H9 (cell line): ENCODE data around the gene ATP8B4. TPM values are rescaled to one million over a fixed set of nuclear protein-coding genes. Genes with fewer than 3 reads are reported as not detected.

Source experiments
- DNase-seq: peaks from one replicate; pipeline ENCODE4 v3.0.0-alpha.2; 2017
- H2AFZ ChIP-seq: one replicate; pipeline ENCODE4 v1.6.1; 2013; ENCODE audit warnings: mild to moderate bottlenecking, low read length, control low read depth, moderate library complexity
- H2AK5ac ChIP-seq: 2 replicates; pipeline ENCODE4 v1.6.1; 2013; ENCODE audit warnings: low read length, control low read depth, mixed read lengths; ENCODE audit not compliant: insufficient read length
- H2BK120ac ChIP-seq: one replicate; pipeline ENCODE4 v1.6.1; 2013; ENCODE audit warnings: low read depth, mild to moderate bottlenecking, low read length, control low read depth, inconsistent platforms; ENCODE audit not compliant: poor library complexity, severe bottlenecking
- H2BK12ac ChIP-seq: 2 replicates; pipeline ENCODE4 v1.6.1; 2013; ENCODE audit warnings: low read length, control low read depth, mixed read lengths, low read depth; ENCODE audit not compliant: insufficient read length
- H2BK15ac ChIP-seq: 2 replicates; pipeline ENCODE4 v1.6.1; 2013; ENCODE audit warnings: low read depth, low read length, control low read depth
- H2BK20ac ChIP-seq: one replicate; pipeline ENCODE4 v1.6.1; 2013; ENCODE audit warnings: low read depth, mild to moderate bottlenecking, low read length, control low read depth, inconsistent platforms; ENCODE audit not compliant: poor library complexity, severe bottlenecking
- H2BK5ac ChIP-seq: 2 replicates; pipeline ENCODE4 v1.6.1; 2013; ENCODE audit warnings: low read length, control low read depth, mixed read lengths; ENCODE audit not compliant: insufficient read length
- H3K14ac ChIP-seq: 2 replicates; pipeline ENCODE4 v1.6.1; 2013; ENCODE audit warnings: low read length, control low read depth; ENCODE audit not compliant: insufficient read depth
- H3K18ac ChIP-seq: 2 replicates; pipeline ENCODE4 v1.6.1; 2013; ENCODE audit warnings: low read depth, mild to moderate bottlenecking, mixed read lengths, low read length, control low read depth; ENCODE audit not compliant: insufficient read length
- H3K23ac ChIP-seq: 2 replicates; pipeline ENCODE4 v1.6.1; 2013; ENCODE audit warnings: low read length, control low read depth, mixed read lengths, low read depth; ENCODE audit not compliant: insufficient read length
- H3K23me2 ChIP-seq: 2 replicates; pipeline ENCODE4 v1.6.1; 2013; ENCODE audit warnings: low read depth, mild to moderate bottlenecking, mixed read lengths, low read length, control low read depth; ENCODE audit not compliant: insufficient read length, poor library complexity, severe bottlenecking
- H3K27ac ChIP-seq: 2 replicates; pipeline ENCODE4 v1.5.1; 2013; ENCODE audit warnings: low read length, control low read depth, mixed read lengths, low read depth; ENCODE audit not compliant: insufficient read length
- H3K27me3 ChIP-seq: 2 replicates; pipeline ENCODE4 v1.6.1; 2013; ENCODE audit warnings: low read length, control low read depth, inconsistent platforms; ENCODE audit not compliant: insufficient read depth
- H3K4ac ChIP-seq: 2 replicates; pipeline ENCODE4 v1.6.1; 2013; ENCODE audit warnings: low read depth, mild to moderate bottlenecking, control low read depth, inconsistent platforms, low read length, moderate library complexity
- H3K4me1 ChIP-seq: 2 replicates; pipeline ENCODE4 v1.6.1; 2013; ENCODE audit warnings: low read length, control low read depth, inconsistent platforms; ENCODE audit not compliant: insufficient read depth
- H3K4me2 ChIP-seq: 2 replicates; pipeline ENCODE4 v1.6.1; 2013; ENCODE audit warnings: low read length, control low read depth, mixed read lengths; ENCODE audit not compliant: insufficient read length, insufficient read depth
- H3K56ac ChIP-seq: 2 replicates; pipeline ENCODE4 v1.6.1; 2013; ENCODE audit warnings: low read depth, mild to moderate bottlenecking, mixed read lengths, low read length, control low read depth; ENCODE audit not compliant: insufficient read length
- H3K79me1 ChIP-seq: 2 replicates; pipeline ENCODE4 v1.6.1; 2013; ENCODE audit warnings: low read depth, mild to moderate bottlenecking, moderate library complexity, low read length, control low read depth, inconsistent platforms; ENCODE audit not compliant: insufficient read depth, poor library complexity, severe bottlenecking
- H3K79me2 ChIP-seq: 2 replicates; pipeline ENCODE4 v1.6.1; 2013; ENCODE audit warnings: low read length, control low read depth, inconsistent platforms; ENCODE audit not compliant: insufficient read depth
- H3K9ac ChIP-seq: 2 replicates; pipeline ENCODE4 v1.6.1; 2013; ENCODE audit warnings: low read length, control low read depth, mixed read lengths; ENCODE audit not compliant: insufficient read length; ENCODE audit errors: extremely low read depth
- H3K9me3 ChIP-seq: one replicate; pipeline ENCODE4 v1.6.1; 2013; ENCODE audit warnings: low read depth, low read length, inconsistent platforms; ENCODE audit not compliant: control insufficient read depth
- H3T11ph ChIP-seq: one replicate; pipeline ENCODE4 v1.6.1; 2013; ENCODE audit warnings: mild to moderate bottlenecking, low read length, control low read depth, inconsistent platforms
- H4K20me1 ChIP-seq: one replicate; pipeline ENCODE4 v1.6.1; 2013; ENCODE audit not compliant: control insufficient read depth, insufficient read length, insufficient read depth
- H4K5ac ChIP-seq: 2 replicates; pipeline ENCODE4 v1.6.1; 2013; ENCODE audit warnings: low read depth, mild to moderate bottlenecking, mixed read lengths, low read length, control low read depth; ENCODE audit not compliant: insufficient read length
- H4K8ac ChIP-seq: replicated peaks from 2 replicates; pipeline ENCODE4 v1.6.1; 2013; ENCODE audit warnings: low read length, control low read depth, mixed read lengths, low read depth; ENCODE audit not compliant: insufficient read length
- H4K91ac ChIP-seq: 2 replicates; pipeline ENCODE4 v1.6.1; 2013; ENCODE audit warnings: low read depth, mild to moderate bottlenecking, moderate library complexity, mixed read lengths, low read length, control low read depth; ENCODE audit not compliant: insufficient read length
- H3K27ac Mint-ChIP-seq, 3 experiments: 2 replicates in 2 of 3; 3 replicates in 1 of 3; pipeline ENCODE4 v1.8.0; 2020 to 2021; ENCODE audit warnings: mixed read lengths in 3 of 3, mild to moderate bottlenecking in 1 of 3, moderate library complexity in 1 of 3
- H3K27me3 Mint-ChIP-seq: 2 replicates; pipeline ENCODE4 v1.8.0; 2021; ENCODE audit warnings: low read depth, mild to moderate bottlenecking, moderate library complexity, mixed read lengths
- H3K36me3 Mint-ChIP-seq, 3 experiments: 2 replicates in 2 of 3; 3 replicates in 1 of 3; pipeline ENCODE4 v1.8.0; 2020 to 2021; ENCODE audit warnings: low read depth in 3 of 3, mixed read lengths in 3 of 3; ENCODE audit not compliant: insufficient read depth in 1 of 3
- H3K4me1 Mint-ChIP-seq, 2 experiments: 2 replicates each; pipeline ENCODE4 v1.8.0; 2020; ENCODE audit warnings: mixed read lengths in 2 of 2
- H3K4me3 Mint-ChIP-seq, 2 experiments: 2 replicates in 1 of 2; 3 replicates in 1 of 2; pipeline ENCODE4 v1.8.0; 2020 to 2021; ENCODE audit warnings: mild to moderate bottlenecking in 2 of 2, mixed read lengths in 2 of 2, moderate library complexity in 1 of 2
- H3K9me3 Mint-ChIP-seq, 2 experiments: 2 replicates in 1 of 2; 3 replicates in 1 of 2; pipeline ENCODE4 v1.8.0; 2020; ENCODE audit warnings: mild to moderate bottlenecking in 2 of 2, mixed read lengths in 2 of 2, moderate library complexity in 1 of 2
- WGBS: extraction: QIAGEN DNeasy Blood & Tissue Kit; methylation state at CpG from one replicate; pipeline ENCODE4 v1.1.7; 2013; ENCODE audit warnings: missing lambda C conversion rate, low lambda C conversion rate, mixed read lengths; ENCODE audit not compliant: insufficient read length; ENCODE audit errors: extremely low coverage; 5-methylcytosine and 5-hydroxymethylcytosine counted together
- total RNA-seq: library from RNA; stranded (reverse); gene quantifications from 2 replicates; pipeline ENCODE4 v1.2.1, GENCODE V29; 2021
- TF ChIP-seq, protein P1 (sequence below): fragments of 200-600 bp; sonication (generic); conservative IDR thresholded peaks from 3 replicates; pipeline ENCODE4 v1.8.0; 2021; ENCODE audit warnings: antibody characterized with exemption, mild to moderate bottlenecking

The ATP8B4 gene
- total RNA-seq, 1 experiment from 2014 or later: 0.52 TPM

DNA sequence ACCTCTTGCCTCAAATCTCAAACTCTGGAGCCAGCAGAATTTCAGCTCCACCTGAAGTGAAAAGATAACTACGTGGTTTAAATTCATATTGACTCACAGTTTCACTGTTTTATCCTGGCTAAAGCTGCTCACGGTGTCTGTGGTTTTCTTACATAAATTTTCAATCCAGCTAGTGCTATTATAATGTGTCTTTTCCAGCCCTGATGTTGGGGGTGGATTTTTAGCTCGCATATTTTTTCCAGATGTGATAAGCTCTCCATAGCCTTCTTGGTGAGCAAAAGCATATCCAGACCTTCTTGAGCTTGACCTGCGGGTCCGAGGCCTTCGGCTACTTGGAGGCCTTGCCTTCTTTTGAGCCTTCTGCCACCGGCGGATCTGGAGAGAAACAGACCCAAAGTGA lies 258.9 kb downstream of the ATP8B4 start:
- Histone ChIP-seq H4K5ac (no peak overlapping the region), H2BK15ac (no peak overlapping the region), H3K4me1 (no peaks in the 10 kb centered on the region; the same call in 1 of the 2 replicates), H3K9me3 (no peaks in the 10 kb centered on the region), H3K9ac (no peak overlapping the region), H2AK5ac (no peak overlapping the region), H2BK12ac (no peak overlapping the region), H2BK120ac (no peak overlapping the region), H3K18ac (no peak overlapping the region), H3K56ac (no peak overlapping the region), H3K4me2 (no peak overlapping the region), H3K27ac (no peak overlapping the region), H4K91ac (no peak overlapping the region), H4K20me1 (no peaks in the 10 kb centered on the region), H2BK20ac (no peak overlapping the region), H3K14ac (no peak overlapping the region), H3T11ph (no peak overlapping the region), H2AFZ (no peak overlapping the region), H3K27me3 (no peaks in the 10 kb centered on the region), H3K23ac (no peak overlapping the region), H3K23me2 (no peaks in the 10 kb centered on the region), H2BK5ac (no peak overlapping the region), H3K79me1 (no peaks in the 10 kb centered on the region), H3K79me2 (no peaks in the 10 kb centered on the region), H3K4ac (no peak overlapping the region), H4K8ac (no peak overlapping the region)
- DNase-seq: no peak
- H3K4me3 Mint-ChIP-seq: no peak overlapping the region
- H3K27ac Mint-ChIP-seq: no peak overlapping the region
- H3K27me3 Mint-ChIP-seq: no peaks in the 10 kb centered on the region; the same call in 1 of the 2 replicates
- no peaks in the 10 kb centered on the region for H3K9me3 Mint-ChIP-seq
- H3K36me3 Mint-ChIP-seq: no peaks in the 10 kb centered on the region
- no CpG with 5 or more reads among the region's 8 CpGs for WGBS
- TF ChIP-seq, protein P1, sequence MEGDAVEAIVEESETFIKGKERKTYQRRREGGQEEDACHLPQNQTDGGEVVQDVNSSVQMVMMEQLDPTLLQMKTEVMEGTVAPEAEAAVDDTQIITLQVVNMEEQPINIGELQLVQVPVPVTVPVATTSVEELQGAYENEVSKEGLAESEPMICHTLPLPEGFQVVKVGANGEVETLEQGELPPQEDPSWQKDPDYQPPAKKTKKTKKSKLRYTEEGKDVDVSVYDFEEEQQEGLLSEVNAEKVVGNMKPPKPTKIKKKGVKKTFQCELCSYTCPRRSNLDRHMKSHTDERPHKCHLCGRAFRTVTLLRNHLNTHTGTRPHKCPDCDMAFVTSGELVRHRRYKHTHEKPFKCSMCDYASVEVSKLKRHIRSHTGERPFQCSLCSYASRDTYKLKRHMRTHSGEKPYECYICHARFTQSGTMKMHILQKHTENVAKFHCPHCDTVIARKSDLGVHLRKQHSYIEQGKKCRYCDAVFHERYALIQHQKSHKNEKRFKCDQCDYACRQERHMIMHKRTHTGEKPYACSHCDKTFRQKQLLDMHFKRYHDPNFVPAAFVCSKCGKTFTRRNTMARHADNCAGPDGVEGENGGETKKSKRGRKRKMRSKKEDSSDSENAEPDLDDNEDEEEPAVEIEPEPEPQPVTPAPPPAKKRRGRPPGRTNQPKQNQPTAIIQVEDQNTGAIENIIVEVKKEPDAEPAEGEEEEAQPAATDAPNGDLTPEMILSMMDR: no peak
- H3K4me1 Mint-ChIP-seq: peaks cover 17 to 21% of the 10 kb centered on the region in 2 experiments
